Kidney (tissue), 14 donors: Measurements from ENCODE around the gene PXYLP1. TPM values are rescaled to one million over a fixed set of nuclear protein-coding genes. Genes with fewer than 3 reads are reported as not detected.

Experiments used
- DNase-seq, 5 donors: peaks; one replicate each; pipeline ENCODE4 v3.0.0-alpha.2; 2013 to 2020
- FAIRE-seq: peaks from 2 replicates; lab custom pipeline; 2012; peaks lifted over from hg19 to GRCh38; lab: Jason Lieb, UNC
- H3K27ac ChIP-seq, 2 donors: one replicate each; pipeline ENCODE4 v1.7.0; 2013; ENCODE audit warnings: low read depth in 2 of 2, low read length in 2 of 2, inconsistent platforms in 1 of 2
- H3K27me3 ChIP-seq: one replicate; pipeline ENCODE4 v1.7.1; 2013; ENCODE audit warnings: low read length, inconsistent platforms; ENCODE audit not compliant: control insufficient read depth, insufficient read depth
- H3K36me3 ChIP-seq, 3 donors: one replicate each; pipeline versions ENCODE4 v1.7.0 to v1.7.1; 2013; ENCODE audit warnings: low read length in 3 of 3, control low read depth in 1 of 3, inconsistent platforms in 1 of 3; ENCODE audit not compliant: insufficient read depth in 3 of 3, control insufficient read depth in 2 of 3
- H3K4me1 ChIP-seq, 3 donors: one replicate each; pipeline versions ENCODE4 v1.7.0 to v1.7.1; 2013; ENCODE audit warnings: low read length in 3 of 3, inconsistent platforms in 1 of 3, low read depth in 1 of 3; ENCODE audit not compliant: control insufficient read depth in 2 of 3, insufficient read depth in 2 of 3
- H3K4me3 ChIP-seq, 3 donors: one replicate each; pipeline versions ENCODE4 v1.7.0 to v1.8.1; 2013; ENCODE audit warnings: low read length in 3 of 3, control low read depth in 1 of 3, inconsistent platforms in 1 of 3
- H3K9ac ChIP-seq, 3 donors: one replicate each; pipeline versions ENCODE4 v1.7.0 to v1.7.1; 2013; ENCODE audit warnings: low read length in 3 of 3, control low read depth in 1 of 3, inconsistent platforms in 1 of 3
- H3K9me3 ChIP-seq, 3 donors: one replicate each; pipeline versions ENCODE4 v1.7.0 to v1.7.1; 2013; ENCODE audit warnings: low read length in 3 of 3, control low read depth in 1 of 3, inconsistent platforms in 1 of 3; ENCODE audit not compliant: control insufficient read depth in 2 of 3, insufficient read depth in 1 of 3
- intact Hi-C: fragments of 100-400 bp; cut with DNase I; formaldehyde crosslinking; loops from one replicate; pipeline ENCODE4 v1.11.1; 2022
- polyA plus RNA-seq: library from polyadenylated mRNA; stranded (reverse); fragments of 350-450 nt; fragmentation: Illumina TruSeq; extraction: RNeasy Lipid Tissue Mini Kit (QIAGEN cat#74804); gene quantifications from one replicate; pipeline ENCODE4 v1.2.3, GENCODE V29; 2014; ENCODE audit warnings: low read depth, low replicate concordance; ENCODE audit not compliant: insufficient read depth
- total RNA-seq: library from RNA; stranded (reverse); fragmentation: NEBNext Ultra II Directional; extraction: Animal tissue kit (Norgen Biotek cat#: 25700); gene quantifications from one replicate; pipeline ENCODE4 v1.2.1, GENCODE V29; 2021
- TF ChIP-seq, protein P1 (sequence below): IDR thresholded peaks from 3 replicates; pipeline ENCODE4 v1.5.1; 2012; ENCODE audit warnings: mild to moderate bottlenecking, moderate library complexity, borderline replicate concordance; ENCODE audit not compliant: insufficient read depth; ENCODE audit errors: extremely low read depth
- donor health status: control.
- donor health status: control.
- donor health status: control.
- donor health status: control.
- donor health status: control.
- donor health status: DM: yes; HTN: yes; CAD: no.
- donor health status: Normal renal cell carcinoma (clear cell type).

PXYLP1 gene
- total and polyA plus RNA-seq, 2 donors from 2014 or later, result 5.4 to 11.9 TPM

DNA sequence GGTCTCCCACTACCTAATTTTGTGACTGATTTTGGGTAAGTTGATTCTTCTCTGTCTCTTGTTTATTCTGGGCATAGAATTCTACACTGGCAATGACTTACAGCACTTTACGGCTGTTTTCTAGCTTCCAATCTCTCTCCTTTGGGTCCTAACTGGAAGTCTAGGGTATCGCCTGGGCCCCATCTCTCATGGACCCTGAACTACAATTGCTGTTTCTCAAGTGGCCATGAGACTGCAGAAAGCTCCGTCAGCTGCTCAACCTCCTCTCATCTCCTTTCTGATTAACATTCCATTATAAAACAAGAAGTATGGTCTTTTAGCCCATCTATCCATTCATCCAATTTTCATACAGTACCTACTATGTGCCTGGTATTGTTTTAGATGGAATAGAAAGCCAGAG lies 4.4 kb upstream of the PXYLP1 start:
- Histone ChIP-seq H3K27ac (no peak overlapping the region), H3K4me1 (peaks cover 0 to 3% (median 0%) of the 10 kb centered on the region in 3 donors), H3K36me3 (no peaks in the 10 kb centered on the region), H3K4me3 (no peak overlapping the region), H3K9me3 (no peaks in the 10 kb centered on the region), H3K27me3 (no peaks in the 10 kb centered on the region), H3K9ac (no peak overlapping the region)
- no peak for FAIRE-seq
- TF ChIP-seq, protein P1, sequence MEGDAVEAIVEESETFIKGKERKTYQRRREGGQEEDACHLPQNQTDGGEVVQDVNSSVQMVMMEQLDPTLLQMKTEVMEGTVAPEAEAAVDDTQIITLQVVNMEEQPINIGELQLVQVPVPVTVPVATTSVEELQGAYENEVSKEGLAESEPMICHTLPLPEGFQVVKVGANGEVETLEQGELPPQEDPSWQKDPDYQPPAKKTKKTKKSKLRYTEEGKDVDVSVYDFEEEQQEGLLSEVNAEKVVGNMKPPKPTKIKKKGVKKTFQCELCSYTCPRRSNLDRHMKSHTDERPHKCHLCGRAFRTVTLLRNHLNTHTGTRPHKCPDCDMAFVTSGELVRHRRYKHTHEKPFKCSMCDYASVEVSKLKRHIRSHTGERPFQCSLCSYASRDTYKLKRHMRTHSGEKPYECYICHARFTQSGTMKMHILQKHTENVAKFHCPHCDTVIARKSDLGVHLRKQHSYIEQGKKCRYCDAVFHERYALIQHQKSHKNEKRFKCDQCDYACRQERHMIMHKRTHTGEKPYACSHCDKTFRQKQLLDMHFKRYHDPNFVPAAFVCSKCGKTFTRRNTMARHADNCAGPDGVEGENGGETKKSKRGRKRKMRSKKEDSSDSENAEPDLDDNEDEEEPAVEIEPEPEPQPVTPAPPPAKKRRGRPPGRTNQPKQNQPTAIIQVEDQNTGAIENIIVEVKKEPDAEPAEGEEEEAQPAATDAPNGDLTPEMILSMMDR, result no peak
- intact Hi-C loops, result no loop called here
- DNase-seq, result no peak

DNA sequence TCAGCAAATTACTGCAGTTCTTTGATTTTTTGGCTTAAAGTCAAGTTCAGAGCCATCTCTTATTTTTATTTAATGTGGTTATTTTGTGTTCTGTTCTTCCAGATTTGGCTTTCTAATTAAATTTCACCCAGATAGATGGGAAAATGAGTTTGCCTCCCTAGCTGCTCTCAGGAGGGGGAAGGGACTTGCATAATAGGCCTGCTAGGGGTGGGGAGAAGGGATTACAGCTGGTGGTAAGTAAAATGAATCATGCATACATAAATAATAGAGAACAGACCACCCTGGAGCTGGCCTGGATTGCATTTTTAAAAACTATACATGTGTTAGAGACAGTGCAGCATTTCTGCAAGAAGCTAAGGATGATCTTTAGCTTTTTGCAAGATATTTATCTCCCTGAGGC lies 3.9 kb upstream of the PXYLP1 start:
- no peak overlapping the region for H3K9ac ChIP-seq
- no peaks in the 10 kb centered on the region for H3K27me3 ChIP-seq
- no peaks in the 10 kb centered on the region for H3K36me3 ChIP-seq
- TF ChIP-seq, protein P1, result no peak
- DNase-seq (peak in 2 of 5 donors; percentile 36 to 90), FAIRE-seq (no peak)
- intact Hi-C loops, result no loop called here
- no peak overlapping the region for H3K27ac ChIP-seq
- peaks cover 3% of the 10 kb centered on the region in 3 donors for H3K4me1 ChIP-seq
- H3K4me3 ChIP-seq, result no peak overlapping the region
- no peaks in the 10 kb centered on the region for H3K9me3 ChIP-seq

DNA sequence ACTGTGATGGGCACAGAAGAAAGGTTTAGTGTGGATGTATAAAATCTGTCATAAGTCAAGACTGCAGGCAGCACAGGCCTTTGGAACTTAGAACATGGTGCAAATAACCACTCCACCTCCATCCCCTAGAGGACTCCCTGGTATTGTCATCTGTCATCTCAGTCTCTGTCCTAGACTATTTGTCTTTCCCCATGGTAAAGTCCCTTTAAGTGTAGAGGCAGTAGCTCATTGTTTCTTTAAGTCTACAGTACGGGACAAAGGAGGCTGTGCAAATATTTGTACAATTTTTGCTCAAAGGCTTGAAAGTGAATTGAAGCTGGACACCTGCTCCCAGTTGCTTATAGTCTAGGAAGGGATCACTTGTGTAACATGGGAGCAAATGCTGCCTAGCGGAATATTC lies 3.2 kb upstream of the PXYLP1 start:
- Histone ChIP-seq H3K9me3 (no peaks in the 10 kb centered on the region), H3K27ac (no peak overlapping the region), H3K27me3 (no peaks in the 10 kb centered on the region), H3K9ac (no peak overlapping the region), H3K36me3 (no peaks in the 10 kb centered on the region), H3K4me1 (peaks cover 3% of the 10 kb centered on the region in 3 donors), H3K4me3 (no peak overlapping the region)
- intact Hi-C loops, result no loop called here
- DNase-seq (no peak), FAIRE-seq (no peak)
- TF ChIP-seq, protein P1, result no peak

DNA sequence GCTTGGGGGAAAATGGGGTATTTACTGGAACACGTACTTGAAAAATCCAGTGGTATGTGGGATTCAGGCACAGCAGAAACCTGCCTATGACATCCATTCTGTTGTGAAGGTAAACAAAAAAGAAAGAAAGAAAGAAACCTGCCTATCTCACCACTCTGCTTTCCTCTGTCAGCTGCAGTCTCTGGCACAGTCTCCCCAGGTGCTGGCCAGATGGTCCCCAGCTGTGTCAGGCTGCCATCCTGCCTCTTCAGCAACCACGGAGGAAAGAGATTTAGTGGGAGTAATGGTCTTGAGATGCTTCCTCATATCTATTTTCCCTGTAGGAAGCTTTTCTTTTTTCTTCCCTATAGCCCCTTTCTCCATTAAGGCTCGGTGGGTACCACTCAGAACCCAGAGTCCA lies 2.5 kb upstream of the PXYLP1 start:
- DNase-seq, result no peak
- TF ChIP-seq, protein P1, result no peak
- H3K36me3 ChIP-seq, result no peaks in the 10 kb centered on the region
- no peak overlapping the region for H3K27ac ChIP-seq
- intact Hi-C loops, result no loop called here
- H3K27me3 ChIP-seq, result no peaks in the 10 kb centered on the region
- no peak overlapping the region for H3K4me3 ChIP-seq
- H3K9ac ChIP-seq, result no peak overlapping the region
- H3K9me3 ChIP-seq, result no peaks in the 10 kb centered on the region
- no peak for FAIRE-seq
- H3K4me1 ChIP-seq, result peaks cover 3% of the 10 kb centered on the region in 3 donors
